Effector memory CD4-positive, alpha-beta T cell (primary cell): Measurements from ENCODE around the gene NPB.

Experiments
- DNase-seq, 3 donors: peaks; one replicate each; pipeline ENCODE4 v3.0.0-alpha.2; 2020
- H3K27ac ChIP-seq: 2 replicates; pipeline ENCODE4 v1.7.0; 2013; ENCODE audit warnings: mild to moderate bottlenecking, low read length, moderate library complexity; ENCODE audit not compliant: insufficient read depth, poor library complexity, severe bottlenecking
- H3K27me3 ChIP-seq: replicated peaks from 2 replicates; pipeline ENCODE4 v1.7.0; 2013; ENCODE audit warnings: mild to moderate bottlenecking, low read length; ENCODE audit not compliant: insufficient read depth, control insufficient read depth, poor library complexity, severe bottlenecking
- H3K36me3 ChIP-seq: 2 replicates; pipeline ENCODE4 v1.7.0; 2013; ENCODE audit warnings: mild to moderate bottlenecking, low read length, moderate library complexity; ENCODE audit not compliant: control insufficient read depth, insufficient read depth
- H3K4me1 ChIP-seq: 2 replicates; pipeline ENCODE4 v1.7.0; 2013; ENCODE audit warnings: low read length, mild to moderate bottlenecking; ENCODE audit not compliant: control insufficient read depth, insufficient read depth, poor library complexity, severe bottlenecking
- H3K4me3 ChIP-seq: 2 replicates; pipeline ENCODE4 v1.7.0; 2013; ENCODE audit warnings: low read length, low read depth, mild to moderate bottlenecking; ENCODE audit not compliant: insufficient read depth, poor library complexity, severe bottlenecking
- H3K9me3 ChIP-seq: 2 replicates; pipeline ENCODE4 v1.7.0; 2013; ENCODE audit warnings: mild to moderate bottlenecking, low read length, moderate library complexity; ENCODE audit not compliant: control insufficient read depth

Gene NPB

GRCh38 chr17:81933178-81933699 is 31.2 kb downstream of the NPB start:
- Histone ChIP-seq H3K27me3 (peaks cover 9% of the 10 kb centered on the region), H3K4me3 (no peak overlapping the region), H3K36me3 (no peaks in the 10 kb centered on the region), H3K9me3 (no peaks in the 10 kb centered on the region), H3K27ac (no peak overlapping the region), H3K4me1 (peaks cover 13% of the 10 kb centered on the region)
- DNase-seq, result no peak

- Histone ChIP-seq H3K9me3 (no peaks in the 10 kb centered on the region), H3K36me3 (no peaks in the 10 kb centered on the region), H3K27ac (no peak overlapping the region), H3K27me3 (peaks cover under 1% of the 10 kb centered on the region), H3K4me3 (no peak overlapping the region), H3K4me1 (peaks cover 8% of the 10 kb centered on the region)
- DNase-seq, result no peak
These were observed 32.2 kb downstream of the NPB start for GRCh38 chr17:81934098-81934757.

- Histone ChIP-seq H3K4me1 (peaks cover 8% of the 10 kb centered on the region), H3K36me3 (no peaks in the 10 kb centered on the region), H3K4me3 (no peak overlapping the region), H3K9me3 (no peaks in the 10 kb centered on the region), H3K27ac (no peak overlapping the region), H3K27me3 (no peaks in the 10 kb centered on the region)
- DNase-seq, result no peak
These were observed 33.0 kb downstream of the NPB start for GRCh38 chr17:81934850-81935708.

- Histone ChIP-seq H3K27me3 (no peaks in the 10 kb centered on the region), H3K4me3 (no peak overlapping the region), H3K27ac (no peak overlapping the region), H3K36me3 (no peaks in the 10 kb centered on the region), H3K9me3 (no peaks in the 10 kb centered on the region), H3K4me1 (peaks cover 8% of the 10 kb centered on the region)
- DNase-seq, result no peak
These were observed 33.7 kb downstream of the NPB start for GRCh38 chr17:81935709-81936084.

GRCh38 chr17:81939218-81939617 is 37.2 kb downstream of the NPB start:
- Histone ChIP-seq H3K27me3 (peaks cover 6% of the 10 kb centered on the region), H3K4me3 (no peak overlapping the region), H3K4me1 (peaks cover 8% of the 10 kb centered on the region), H3K9me3 (no peaks in the 10 kb centered on the region), H3K27ac (no peak overlapping the region), H3K36me3 (no peaks in the 10 kb centered on the region)
- no peak for DNase-seq

GRCh38 chr17:81939881-81940385 is 37.9 kb downstream of the NPB start:
- DNase-seq, result no peak
- H3K4me3 ChIP-seq, result no peak overlapping the region
- peaks cover 8% of the 10 kb centered on the region for H3K4me1 ChIP-seq
- no peak overlapping the region for H3K27ac ChIP-seq
- no peaks in the 10 kb centered on the region for H3K9me3 ChIP-seq
- H3K36me3 ChIP-seq, result no peaks in the 10 kb centered on the region
- peaks cover 6% of the 10 kb centered on the region for H3K27me3 ChIP-seq

- peaks cover 6% of the 10 kb centered on the region for H3K27me3 ChIP-seq
- no peaks in the 10 kb centered on the region for H3K36me3 ChIP-seq
- no peak for DNase-seq
- H3K4me3 ChIP-seq, result no peak overlapping the region
- peaks cover 8% of the 10 kb centered on the region for H3K4me1 ChIP-seq
- no peak overlapping the region for H3K27ac ChIP-seq
- H3K9me3 ChIP-seq, result no peaks in the 10 kb centered on the region
These were observed 38.8 kb downstream of the NPB start for GRCh38 chr17:81940538-81941483.

GRCh38 chr17:81941484-81942166 is 39.6 kb downstream of the NPB start:
- DNase-seq, result no peak
- no peaks in the 10 kb centered on the region for H3K36me3 ChIP-seq
- no peaks in the 10 kb centered on the region for H3K9me3 ChIP-seq
- peaks cover 6% of the 10 kb centered on the region for H3K27me3 ChIP-seq
- no peak overlapping the region for H3K4me3 ChIP-seq
- H3K27ac ChIP-seq, result no peak overlapping the region
- peaks cover 5% of the 10 kb centered on the region for H3K4me1 ChIP-seq

GRCh38 chr17:81942167-81942553 is 40.1 kb downstream of the NPB start:
- no peak for DNase-seq
- H3K36me3 ChIP-seq, result no peaks in the 10 kb centered on the region
- peaks cover 3% of the 10 kb centered on the region for H3K4me1 ChIP-seq
- no peak overlapping the region for H3K4me3 ChIP-seq
- no peak overlapping the region for H3K27ac ChIP-seq
- H3K27me3 ChIP-seq, result peaks cover 6% of the 10 kb centered on the region
- H3K9me3 ChIP-seq, result no peaks in the 10 kb centered on the region
